ENCODE measurements around the gene STOM.

The STOM gene

DNA sequence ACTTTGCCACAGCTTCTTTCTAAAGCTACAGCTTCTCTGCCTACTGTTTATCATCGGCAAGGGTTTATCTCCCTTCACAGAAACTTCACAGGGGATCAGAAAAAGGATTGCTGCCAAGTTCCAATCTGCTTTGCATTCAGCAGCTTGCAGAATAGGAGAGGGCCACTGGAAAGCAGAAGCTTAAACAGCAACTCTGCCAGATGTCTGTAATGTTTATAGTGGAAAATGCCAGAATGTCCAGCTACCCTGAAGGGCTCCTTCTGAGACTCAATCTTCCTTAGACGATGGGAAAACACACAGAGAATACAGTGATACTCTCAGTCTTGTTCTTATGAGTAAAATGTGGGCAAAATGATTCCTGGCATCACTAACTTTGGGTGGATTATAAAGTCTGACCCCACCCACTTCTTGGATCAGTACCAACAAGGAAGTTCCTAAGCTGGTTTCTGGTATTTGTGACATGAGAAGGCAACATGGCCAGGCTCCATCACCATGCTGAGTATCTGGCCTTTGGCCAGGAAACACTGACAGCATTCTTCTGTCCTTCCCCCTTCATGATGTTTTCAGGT is 19.0 kb downstream of the STOM start:
- Histone ChIP-seq H3K4me3 (ENCODE audit: low read depth, low read length) (no peak overlapping the region), H3K4me1 (ENCODE audit: control insufficient read depth, insufficient read depth, low read length) (no peaks in the 10 kb centered on the region; the same call in 1 of the 2 replicates), H3K27ac (ENCODE audit: extremely low read depth, low read depth, low read length) (no peak overlapping the region), H3K36me3 (ENCODE audit: control insufficient read depth in 2 of 2, insufficient read depth in 1 of 2, low read length in 2 of 2) (peaks cover 0 to 50% of the 10 kb centered on the region in 2 experiments; a peak in 1 of 3 replicates), H3K9me3 (ENCODE audit: control insufficient read depth, insufficient read depth, low read depth, low read length) (no peaks in the 10 kb centered on the region)
- POLR2A ChIA-PET = interaction anchor here (0.6 kb wide), 1 partner anchor 10 kb away, joined by 3 read pairs; no protein-coding TSS in a partner anchor
- CTCF ChIA-PET = interaction anchor here (0.5 to 4.4 kb wide), 11 partner anchors 12 to 595 kb away, joined by 3 to 25 read pairs (median 3); no protein-coding TSS in a partner anchor
- no peak for TF ChIP-seq ZNF626 (tag by site-specific recombination; IDR thresholded peaks at IDR 0.05)
- TF ChIP-seq, protein P1, sequence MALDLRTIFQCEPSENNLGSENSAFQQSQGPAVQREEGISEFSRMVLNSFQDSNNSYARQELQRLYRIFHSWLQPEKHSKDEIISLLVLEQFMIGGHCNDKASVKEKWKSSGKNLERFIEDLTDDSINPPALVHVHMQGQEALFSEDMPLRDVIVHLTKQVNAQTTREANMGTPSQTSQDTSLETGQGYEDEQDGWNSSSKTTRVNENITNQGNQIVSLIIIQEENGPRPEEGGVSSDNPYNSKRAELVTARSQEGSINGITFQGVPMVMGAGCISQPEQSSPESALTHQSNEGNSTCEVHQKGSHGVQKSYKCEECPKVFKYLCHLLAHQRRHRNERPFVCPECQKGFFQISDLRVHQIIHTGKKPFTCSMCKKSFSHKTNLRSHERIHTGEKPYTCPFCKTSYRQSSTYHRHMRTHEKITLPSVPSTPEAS (tag by site-specific recombination; IDR thresholded peaks at IDR 0.05) = no peak
- no peak for TF ChIP-seq MEIS1 (CRISPR knock-in tag; IDR thresholded peaks at IDR 0.05; ENCODE audit: borderline replicate concordance)
- TF ChIP-seq, protein P2, sequence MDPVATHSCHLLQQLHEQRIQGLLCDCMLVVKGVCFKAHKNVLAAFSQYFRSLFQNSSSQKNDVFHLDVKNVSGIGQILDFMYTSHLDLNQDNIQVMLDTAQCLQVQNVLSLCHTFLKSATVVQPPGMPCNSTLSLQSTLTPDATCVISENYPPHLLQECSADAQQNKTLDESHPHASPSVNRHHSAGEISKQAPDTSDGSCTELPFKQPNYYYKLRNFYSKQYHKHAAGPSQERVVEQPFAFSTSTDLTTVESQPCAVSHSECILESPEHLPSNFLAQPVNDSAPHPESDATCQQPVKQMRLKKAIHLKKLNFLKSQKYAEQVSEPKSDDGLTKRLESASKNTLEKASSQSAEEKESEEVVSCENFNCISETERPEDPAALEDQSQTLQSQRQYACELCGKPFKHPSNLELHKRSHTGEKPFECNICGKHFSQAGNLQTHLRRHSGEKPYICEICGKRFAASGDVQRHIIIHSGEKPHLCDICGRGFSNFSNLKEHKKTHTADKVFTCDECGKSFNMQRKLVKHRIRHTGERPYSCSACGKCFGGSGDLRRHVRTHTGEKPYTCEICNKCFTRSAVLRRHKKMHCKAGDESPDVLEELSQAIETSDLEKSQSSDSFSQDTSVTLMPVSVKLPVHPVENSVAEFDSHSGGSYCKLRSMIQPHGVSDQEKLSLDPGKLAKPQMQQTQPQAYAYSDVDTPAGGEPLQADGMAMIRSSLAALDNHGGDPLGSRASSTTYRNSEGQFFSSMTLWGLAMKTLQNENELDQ (tag by site-specific recombination; IDR thresholded peaks at IDR 0.05; ENCODE audit: low read depth) = no peak
- TF ChIP-seq ZNF707 (tag by site-specific recombination; IDR thresholded peaks at IDR 0.05) = no peak
- TF ChIP-seq ZNF658 (tag by site-specific recombination; IDR thresholded peaks at IDR 0.05) = no peak
- TF ChIP-seq, protein P3, sequence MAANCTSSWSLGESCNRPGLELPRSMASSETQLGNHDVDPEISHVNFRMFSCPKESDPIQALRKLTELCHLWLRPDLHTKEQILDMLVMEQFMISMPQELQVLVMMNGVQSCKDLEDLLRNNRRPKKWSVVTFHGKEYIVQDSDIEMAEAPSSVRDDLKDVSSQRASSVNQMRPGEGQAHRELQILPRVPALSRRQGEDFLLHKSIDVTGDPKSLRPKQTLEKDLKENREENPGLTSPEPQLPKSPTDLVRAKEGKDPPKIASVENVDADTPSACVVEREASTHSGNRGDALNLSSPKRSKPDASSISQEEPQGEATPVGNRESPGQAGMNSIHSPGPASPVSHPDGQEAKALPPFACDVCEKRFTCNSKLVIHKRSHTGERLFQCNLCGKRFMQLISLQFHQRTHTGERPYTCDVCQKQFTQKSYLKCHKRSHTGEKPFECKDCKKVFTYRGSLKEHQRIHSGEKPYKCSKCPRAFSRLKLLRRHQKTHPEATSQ (tag by site-specific recombination; IDR thresholded peaks at IDR 0.05) = no peak
- TF ChIP-seq ZNF341 (tag by site-specific recombination; IDR thresholded peaks at IDR 0.05; ENCODE audit: low read depth) = no peak
- TF ChIP-seq ZNF335 (tag by site-specific recombination; conservative IDR thresholded peaks at IDR 0.05) = peak; percentile 23; the same call in 1 of the 2 replicates
- TF ChIP-seq ZNF660 (tag by site-specific recombination; IDR thresholded peaks at IDR 0.05) = peak; percentile 86
- no peak for TF ChIP-seq ZNF529 (tag by site-specific recombination; IDR thresholded peaks at IDR 0.05; ENCODE audit: insufficient replicate concordance)
- TF ChIP-seq, protein P4, sequence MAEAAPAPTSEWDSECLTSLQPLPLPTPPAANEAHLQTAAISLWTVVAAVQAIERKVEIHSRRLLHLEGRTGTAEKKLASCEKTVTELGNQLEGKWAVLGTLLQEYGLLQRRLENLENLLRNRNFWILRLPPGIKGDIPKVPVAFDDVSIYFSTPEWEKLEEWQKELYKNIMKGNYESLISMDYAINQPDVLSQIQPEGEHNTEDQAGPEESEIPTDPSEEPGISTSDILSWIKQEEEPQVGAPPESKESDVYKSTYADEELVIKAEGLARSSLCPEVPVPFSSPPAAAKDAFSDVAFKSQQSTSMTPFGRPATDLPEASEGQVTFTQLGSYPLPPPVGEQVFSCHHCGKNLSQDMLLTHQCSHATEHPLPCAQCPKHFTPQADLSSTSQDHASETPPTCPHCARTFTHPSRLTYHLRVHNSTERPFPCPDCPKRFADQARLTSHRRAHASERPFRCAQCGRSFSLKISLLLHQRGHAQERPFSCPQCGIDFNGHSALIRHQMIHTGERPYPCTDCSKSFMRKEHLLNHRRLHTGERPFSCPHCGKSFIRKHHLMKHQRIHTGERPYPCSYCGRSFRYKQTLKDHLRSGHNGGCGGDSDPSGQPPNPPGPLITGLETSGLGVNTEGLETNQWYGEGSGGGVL (tag by site-specific recombination; IDR thresholded peaks at IDR 0.05) = no peak
- no peak for TF ChIP-seq ZNF76 (tag by site-specific recombination; IDR thresholded peaks at IDR 0.05; ENCODE audit: borderline replicate concordance, low read depth)
- no peak for TF ChIP-seq ZNF501 (tag by site-specific recombination; IDR thresholded peaks at IDR 0.05)
- TF ChIP-seq, protein P5, sequence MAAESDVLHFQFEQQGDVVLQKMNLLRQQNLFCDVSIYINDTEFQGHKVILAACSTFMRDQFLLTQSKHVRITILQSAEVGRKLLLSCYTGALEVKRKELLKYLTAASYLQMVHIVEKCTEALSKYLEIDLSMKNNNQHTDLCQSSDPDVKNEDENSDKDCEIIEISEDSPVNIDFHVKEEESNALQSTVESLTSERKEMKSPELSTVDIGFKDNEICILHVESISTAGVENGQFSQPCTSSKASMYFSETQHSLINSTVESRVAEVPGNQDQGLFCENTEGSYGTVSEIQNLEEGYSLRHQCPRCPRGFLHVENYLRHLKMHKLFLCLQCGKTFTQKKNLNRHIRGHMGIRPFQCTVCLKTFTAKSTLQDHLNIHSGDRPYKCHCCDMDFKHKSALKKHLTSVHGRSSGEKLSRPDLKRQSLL (tag by site-specific recombination; IDR thresholded peaks at IDR 0.05) = peak; percentile 75; the same call in 1 of the 2 replicates
- TF ChIP-seq SP3 (tag by site-specific recombination; IDR thresholded peaks at IDR 0.05) = no peak
- no peak for TF ChIP-seq ZBTB8A (tag by site-specific recombination; IDR thresholded peaks at IDR 0.05)
- TF ChIP-seq, protein P6, sequence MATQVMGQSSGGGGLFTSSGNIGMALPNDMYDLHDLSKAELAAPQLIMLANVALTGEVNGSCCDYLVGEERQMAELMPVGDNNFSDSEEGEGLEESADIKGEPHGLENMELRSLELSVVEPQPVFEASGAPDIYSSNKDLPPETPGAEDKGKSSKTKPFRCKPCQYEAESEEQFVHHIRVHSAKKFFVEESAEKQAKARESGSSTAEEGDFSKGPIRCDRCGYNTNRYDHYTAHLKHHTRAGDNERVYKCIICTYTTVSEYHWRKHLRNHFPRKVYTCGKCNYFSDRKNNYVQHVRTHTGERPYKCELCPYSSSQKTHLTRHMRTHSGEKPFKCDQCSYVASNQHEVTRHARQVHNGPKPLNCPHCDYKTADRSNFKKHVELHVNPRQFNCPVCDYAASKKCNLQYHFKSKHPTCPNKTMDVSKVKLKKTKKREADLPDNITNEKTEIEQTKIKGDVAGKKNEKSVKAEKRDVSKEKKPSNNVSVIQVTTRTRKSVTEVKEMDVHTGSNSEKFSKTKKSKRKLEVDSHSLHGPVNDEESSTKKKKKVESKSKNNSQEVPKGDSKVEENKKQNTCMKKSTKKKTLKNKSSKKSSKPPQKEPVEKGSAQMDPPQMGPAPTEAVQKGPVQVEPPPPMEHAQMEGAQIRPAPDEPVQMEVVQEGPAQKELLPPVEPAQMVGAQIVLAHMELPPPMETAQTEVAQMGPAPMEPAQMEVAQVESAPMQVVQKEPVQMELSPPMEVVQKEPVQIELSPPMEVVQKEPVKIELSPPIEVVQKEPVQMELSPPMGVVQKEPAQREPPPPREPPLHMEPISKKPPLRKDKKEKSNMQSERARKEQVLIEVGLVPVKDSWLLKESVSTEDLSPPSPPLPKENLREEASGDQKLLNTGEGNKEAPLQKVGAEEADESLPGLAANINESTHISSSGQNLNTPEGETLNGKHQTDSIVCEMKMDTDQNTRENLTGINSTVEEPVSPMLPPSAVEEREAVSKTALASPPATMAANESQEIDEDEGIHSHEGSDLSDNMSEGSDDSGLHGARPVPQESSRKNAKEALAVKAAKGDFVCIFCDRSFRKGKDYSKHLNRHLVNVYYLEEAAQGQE (tag by site-specific recombination; IDR thresholded peaks at IDR 0.05) = no peak
- peak; percentile 20; the same call in 1 of the 2 replicates for TF ChIP-seq KLF9 (tag by site-specific recombination; IDR thresholded peaks at IDR 0.05; ENCODE audit: low read depth)
- TF ChIP-seq, protein P7, sequence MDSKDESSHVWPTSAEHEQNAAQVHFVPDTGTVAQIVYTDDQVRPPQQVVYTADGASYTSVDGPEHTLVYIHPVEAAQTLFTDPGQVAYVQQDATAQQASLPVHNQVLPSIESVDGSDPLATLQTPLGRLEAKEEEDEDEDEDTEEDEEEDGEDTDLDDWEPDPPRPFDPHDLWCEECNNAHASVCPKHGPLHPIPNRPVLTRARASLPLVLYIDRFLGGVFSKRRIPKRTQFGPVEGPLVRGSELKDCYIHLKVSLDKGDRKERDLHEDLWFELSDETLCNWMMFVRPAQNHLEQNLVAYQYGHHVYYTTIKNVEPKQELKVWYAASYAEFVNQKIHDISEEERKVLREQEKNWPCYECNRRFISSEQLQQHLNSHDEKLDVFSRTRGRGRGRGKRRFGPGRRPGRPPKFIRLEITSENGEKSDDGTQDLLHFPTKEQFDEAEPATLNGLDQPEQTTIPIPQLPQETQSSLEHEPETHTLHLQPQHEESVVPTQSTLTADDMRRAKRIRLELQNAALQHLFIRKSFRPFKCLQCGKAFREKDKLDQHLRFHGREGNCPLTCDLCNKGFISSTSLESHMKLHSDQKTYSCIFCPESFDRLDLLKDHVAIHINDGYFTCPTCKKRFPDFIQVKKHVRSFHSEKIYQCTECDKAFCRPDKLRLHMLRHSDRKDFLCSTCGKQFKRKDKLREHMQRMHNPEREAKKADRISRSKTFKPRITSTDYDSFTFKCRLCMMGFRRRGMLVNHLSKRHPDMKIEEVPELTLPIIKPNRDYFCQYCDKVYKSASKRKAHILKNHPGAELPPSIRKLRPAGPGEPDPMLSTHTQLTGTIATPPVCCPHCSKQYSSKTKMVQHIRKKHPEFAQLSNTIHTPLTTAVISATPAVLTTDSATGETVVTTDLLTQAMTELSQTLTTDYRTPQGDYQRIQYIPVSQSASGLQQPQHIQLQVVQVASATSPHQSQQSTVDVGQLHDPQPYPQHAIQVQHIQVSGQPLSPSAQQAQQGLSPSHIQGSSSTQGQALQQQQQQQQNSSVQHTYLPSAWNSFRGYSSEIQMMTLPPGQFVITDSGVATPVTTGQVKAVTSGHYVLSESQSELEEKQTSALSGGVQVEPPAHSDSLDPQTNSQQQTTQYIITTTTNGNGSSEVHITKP (tag by site-specific recombination; IDR thresholded peaks at IDR 0.05) = 0 out of 2 replicates have a peak, but pooled peaks have one; percentile 8
- no peak for TF ChIP-seq ZFP41 (tag by site-specific recombination; IDR thresholded peaks at IDR 0.05; ENCODE audit: borderline replicate concordance)
